GM12892 (cell line): ENCODE measurements around the gene GUCY2D.

Experiments
- DNase-seq: peaks from one replicate; pipeline ENCODE4 v3.0.0; 2011; ENCODE audit not compliant: insufficient read length
- FAIRE-seq: peaks from 2 replicates; lab custom pipeline; 2011; peaks lifted over from hg19 to GRCh38; lab: Jason Lieb, UNC
- POLR2A ChIP-seq: IDR thresholded peaks from 2 replicates; pipeline ENCODE4 v1.6.1; 2011; ENCODE audit warnings: low read depth, low read length, control low read depth
- POLR2AphosphoS5 ChIP-seq: IDR thresholded peaks from 2 replicates; pipeline ENCODE4 v1.6.1; 2011; ENCODE audit warnings: low read depth, low read length, control low read depth
- TAF1 ChIP-seq: IDR thresholded peaks from 2 replicates; pipeline ENCODE4 v1.6.1; 2011; ENCODE audit warnings: low read depth, mild to moderate bottlenecking, control low read depth, low read length, borderline replicate concordance

Gene GUCY2D

DNA sequence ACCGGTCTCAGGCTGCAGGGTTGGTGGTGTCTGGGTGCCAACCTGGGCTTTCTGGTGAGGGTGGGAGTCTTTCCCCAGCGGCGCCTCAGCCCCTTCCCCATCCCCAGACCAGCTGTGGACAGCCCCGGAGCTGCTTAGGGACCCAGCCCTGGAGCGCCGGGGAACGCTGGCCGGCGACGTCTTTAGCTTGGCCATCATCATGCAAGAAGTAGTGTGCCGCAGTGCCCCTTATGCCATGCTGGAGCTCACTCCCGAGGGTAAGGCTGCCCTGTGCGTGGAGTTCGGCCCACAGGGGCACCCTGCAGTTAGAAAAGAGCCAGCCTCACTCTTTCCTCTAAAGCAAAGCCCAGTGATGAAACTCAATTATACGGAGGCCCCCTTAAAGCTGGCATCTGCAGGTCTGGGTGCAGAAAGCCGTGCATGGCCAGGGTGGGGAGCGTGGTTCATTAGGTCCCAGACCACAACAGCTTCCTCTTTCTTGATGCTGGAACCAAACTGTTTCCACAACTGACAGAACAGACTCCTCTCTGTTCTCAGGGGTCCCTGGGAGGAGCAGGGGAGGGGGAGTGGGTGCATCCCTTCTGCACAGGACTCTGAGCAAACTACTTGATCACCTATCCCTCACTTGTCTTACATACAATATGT is 10.7 kb downstream of the GUCY2D start:
- FAIRE-seq (no peak), DNase-seq (no peak)
- no peak for TF ChIP-seq POLR2AphosphoS5
- TF ChIP-seq POLR2A: no peak

DNA sequence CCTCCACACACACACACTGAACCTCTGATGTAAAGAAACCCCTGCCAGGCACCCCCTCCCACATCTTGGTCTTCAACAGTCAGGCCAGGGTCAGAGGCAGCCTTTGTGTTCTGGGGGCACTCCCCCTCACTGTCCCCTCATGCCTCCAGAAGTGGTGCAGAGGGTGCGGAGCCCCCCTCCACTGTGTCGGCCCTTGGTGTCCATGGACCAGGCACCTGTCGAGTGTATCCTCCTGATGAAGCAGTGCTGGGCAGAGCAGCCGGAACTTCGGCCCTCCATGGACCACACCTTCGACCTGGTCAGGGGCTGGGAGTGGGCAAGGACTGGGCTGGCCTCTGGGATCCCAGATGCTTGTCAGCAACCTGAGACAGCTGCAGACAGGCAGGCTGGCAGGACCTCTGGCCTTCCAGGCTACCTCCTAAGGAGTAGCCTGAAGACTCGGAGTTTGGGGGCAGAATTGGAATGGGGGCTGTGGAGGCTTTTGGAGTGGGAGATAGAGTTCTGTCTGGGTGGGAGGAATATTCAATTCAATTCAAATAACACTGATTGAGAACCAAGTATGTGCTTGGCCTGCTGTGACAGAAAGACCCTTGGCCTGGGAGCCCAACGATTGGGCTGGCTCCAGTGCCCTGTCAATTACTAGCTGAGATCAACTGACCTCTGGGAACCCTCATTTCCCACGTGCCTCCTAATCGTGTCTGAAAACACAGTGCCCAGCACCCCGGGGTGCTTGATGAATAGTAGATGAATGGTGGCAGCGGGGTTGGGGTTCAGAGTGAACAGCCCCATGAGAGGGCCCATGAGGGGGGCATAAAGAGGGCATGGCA is 11.5 kb downstream of the GUCY2D start:
- TF ChIP-seq TAF1: no peak
- no peak for TF ChIP-seq POLR2AphosphoS5
- TF ChIP-seq POLR2A: no peak
- FAIRE-seq (no peak), DNase-seq (no peak)

DNA sequence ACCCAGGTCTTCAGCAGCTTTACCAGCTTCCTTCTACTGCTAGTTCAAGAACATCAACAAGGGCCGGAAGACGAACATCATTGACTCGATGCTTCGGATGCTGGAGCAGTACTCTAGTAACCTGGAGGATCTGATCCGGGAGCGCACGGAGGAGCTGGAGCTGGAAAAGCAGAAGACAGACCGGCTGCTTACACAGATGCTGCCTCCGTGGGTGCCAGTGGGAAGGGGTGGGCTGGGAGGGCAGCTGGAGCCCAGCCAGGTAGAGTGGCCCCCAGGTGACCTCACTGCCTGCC is 12.1 kb downstream of the GUCY2D start:
- TF ChIP-seq POLR2A (no peak), TAF1 (no peak), POLR2AphosphoS5 (no peak)
- DNase-seq: no peak
- FAIRE-seq: no peak

DNA sequence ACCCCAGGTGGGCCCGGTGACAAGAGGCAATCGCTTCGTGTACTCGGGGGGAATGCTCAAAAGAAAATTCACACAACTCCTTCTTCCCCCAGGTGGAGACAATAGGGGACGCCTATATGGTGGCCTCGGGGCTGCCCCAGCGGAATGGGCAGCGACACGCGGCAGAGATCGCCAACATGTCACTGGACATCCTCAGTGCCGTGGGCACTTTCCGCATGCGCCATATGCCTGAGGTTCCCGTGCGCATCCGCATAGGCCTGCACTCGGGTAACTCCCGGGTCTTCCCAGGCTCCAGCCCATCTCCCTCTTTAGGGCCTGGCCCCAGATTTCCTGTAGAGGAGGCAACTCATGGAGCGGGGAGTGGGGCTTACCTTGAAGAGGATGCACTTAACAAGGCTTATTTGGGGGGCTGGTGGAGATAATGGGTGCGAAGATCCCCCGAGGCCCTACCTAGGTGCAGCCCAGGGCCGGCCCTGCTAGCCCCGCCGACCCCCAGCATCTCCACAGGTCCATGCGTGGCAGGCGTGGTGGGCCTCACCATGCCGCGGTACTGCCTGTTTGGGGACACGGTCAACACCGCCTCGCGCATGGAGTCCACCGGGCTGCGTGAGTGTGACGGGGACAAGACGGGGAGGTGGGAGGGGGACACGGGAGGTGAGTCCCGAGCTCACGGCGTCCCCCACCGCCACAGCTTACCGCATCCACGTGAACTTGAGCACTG is 13.0 kb downstream of the GUCY2D start:
- DNase-seq (no peak), FAIRE-seq (no peak)
- TF ChIP-seq POLR2AphosphoS5 (no peak), POLR2A (no peak)

DNA sequence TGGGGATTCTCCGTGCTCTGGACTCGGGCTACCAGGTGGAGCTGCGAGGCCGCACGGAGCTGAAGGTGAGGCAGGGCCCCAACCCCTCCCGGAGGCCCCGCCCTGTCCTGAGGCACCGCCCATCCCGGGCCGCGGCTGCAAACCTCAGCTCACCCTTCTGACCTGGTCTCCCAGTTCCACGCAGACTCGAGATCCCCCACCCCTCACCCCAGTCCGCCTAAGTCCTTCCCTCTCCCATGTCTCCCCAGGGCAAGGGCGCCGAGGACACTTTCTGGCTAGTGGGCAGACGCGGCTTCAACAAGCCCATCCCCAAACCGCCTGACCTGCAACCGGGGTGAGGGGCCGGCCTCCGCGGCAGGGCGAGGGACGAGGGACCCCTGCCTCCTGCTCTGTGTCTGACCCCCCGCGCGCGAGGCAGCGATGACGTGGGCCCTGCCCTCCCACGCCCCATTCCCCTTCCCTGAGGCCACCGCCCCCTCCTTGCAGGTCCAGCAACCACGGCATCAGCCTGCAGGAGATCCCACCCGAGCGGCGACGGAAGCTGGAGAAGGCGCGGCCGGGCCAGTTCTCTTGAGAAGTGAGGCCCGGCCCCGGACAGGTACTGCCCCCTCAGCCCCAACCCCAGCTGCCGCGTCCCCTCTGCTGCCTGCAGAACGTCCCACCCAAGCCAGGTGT is 13.7 kb downstream of the GUCY2D start:
- no peak for FAIRE-seq
- DNase-seq: no peak
- TF ChIP-seq TAF1 (no peak), POLR2AphosphoS5 (no peak), POLR2A (no peak)

DNA sequence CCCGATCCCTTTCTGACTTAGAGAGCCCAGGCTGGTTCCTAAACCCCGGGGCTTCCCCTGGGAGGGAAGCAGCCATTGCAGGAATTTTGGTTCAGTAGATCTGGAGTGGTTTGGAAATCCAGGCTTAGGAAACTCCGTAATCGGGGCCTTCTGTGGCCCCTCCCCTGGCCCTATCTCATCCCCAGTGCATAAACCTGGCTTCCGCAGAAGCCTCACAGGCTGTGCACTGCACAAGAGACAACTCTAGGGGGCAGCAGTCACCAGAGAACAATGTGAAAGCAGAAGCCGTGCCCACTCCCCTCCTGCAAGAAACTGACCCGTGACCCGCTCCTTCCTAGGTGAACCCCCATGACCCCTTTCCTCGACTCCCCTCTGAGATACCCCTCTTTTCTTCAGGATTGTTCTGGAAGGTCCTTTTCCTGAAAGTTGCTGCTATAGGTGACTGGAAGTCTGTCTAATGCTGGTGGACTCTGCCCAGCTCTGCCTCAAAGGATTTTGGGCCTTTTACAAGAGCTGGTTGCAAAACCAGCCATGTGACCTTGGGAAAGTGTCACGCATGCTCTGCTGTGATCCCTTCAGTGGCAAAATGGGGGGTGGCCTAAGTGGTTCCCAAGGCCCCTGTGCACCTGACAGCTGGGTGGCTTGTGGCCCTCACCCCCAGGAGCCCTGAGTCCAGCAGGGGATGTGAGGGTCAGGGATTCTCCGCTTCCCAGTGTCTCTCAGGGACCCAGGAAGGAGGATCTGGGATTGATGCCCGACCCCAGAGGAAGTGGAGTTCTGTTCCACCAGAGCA is 14.4 kb downstream of the GUCY2D start:
- FAIRE-seq (no peak), DNase-seq (no peak)
- TF ChIP-seq TAF1 (no peak), POLR2AphosphoS5 (no peak), POLR2A (no peak)

DNA sequence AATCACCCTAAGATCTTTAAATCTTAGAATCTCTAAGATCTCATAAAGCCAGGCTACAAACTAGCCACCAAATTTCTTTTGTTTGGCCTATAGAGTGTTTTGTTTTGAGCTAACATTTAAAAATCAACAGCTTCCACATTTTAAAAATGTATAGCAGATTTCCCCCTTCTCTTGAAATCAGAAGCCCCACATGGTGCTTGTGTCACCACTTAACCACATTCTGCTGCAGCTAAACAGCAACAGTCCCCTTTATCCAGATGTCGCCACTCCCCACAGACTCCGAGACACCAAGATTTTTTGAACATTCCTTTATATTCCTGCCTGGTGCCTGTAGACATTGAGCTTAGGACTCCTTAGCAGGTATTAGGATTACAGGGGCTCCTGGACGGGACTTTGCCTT is 16.0 kb downstream of the GUCY2D start:
- FAIRE-seq: no peak
- DNase-seq: no peak
- no peak for TF ChIP-seq POLR2A
- no peak for TF ChIP-seq TAF1

DNA sequence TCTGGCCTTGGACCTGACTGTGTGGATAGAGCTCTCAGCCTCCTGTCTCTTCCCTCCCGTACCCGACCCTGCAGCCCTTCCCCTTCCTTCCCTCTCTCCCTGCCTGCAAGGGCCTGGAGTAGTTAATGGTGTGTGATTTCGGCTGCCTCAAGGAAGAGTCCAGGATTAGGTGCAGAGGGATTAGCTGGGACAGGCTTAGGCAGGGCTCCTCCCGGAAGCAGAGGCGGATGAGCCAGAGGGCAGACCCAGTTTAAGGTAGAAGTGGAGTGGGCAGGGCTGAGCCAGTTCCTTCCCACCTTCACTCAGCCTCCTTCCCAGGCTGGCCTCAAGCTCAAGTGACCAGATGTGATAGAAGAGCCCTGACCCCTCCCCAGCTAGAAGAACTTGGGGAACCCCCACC is 16.8 kb downstream of the GUCY2D start:
- FAIRE-seq (no peak), DNase-seq (no peak)

DNA sequence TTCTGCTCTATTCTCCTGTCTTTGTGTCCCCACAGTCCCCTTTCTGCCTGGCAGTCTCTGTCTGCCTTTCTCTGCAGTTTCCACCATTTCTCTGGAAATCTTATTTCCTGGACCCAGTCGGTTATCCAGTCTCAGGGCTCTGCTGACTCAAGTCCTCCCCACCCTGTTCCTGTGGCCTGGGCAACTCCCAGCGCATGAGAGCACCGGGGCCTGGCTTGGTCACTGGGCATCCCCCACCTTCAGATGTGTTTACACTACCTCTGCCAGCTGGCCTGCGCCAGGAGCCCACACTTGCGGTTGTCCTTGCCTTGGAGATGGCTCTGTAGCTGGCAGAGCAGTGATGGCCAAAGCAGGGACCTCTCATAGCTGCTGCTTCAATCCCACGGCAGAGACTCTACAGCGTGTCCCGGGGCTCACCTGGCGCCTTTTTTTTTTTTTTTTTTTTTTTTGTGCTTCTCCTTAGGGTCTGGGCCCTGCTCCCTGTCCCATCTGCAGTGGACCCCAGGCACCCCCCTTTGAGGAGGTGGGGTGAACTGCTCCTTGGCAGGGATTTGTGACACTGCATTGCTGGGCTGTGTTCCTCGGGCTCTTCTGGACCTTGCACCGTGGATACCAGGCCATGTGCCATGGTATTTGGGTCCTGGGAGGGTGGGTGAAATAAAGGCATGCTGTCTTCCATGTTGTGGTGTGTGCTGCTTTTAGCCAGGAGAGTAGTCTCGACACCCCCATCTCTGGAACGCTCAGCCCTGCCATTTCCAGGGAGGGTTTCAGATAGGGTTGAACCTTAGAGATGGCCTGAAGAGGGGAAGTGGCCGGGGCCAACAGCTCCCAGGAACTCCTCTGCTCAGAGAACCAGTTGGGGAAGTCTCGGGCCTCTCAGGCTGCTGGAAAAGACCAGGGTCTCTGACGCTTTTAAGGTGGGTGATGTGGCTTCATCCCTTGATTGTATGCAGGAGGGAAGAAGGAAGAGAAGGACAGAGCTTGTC is 17.5 kb downstream of the GUCY2D start:
- DNase-seq: no peak
- no peak for FAIRE-seq
- TF ChIP-seq TAF1: no peak
- TF ChIP-seq POLR2A: no peak
- no peak for TF ChIP-seq POLR2AphosphoS5

More for the DNA sequence above, 16.8 kb downstream of the GUCY2D start:
- TF ChIP-seq TAF1 (no peak), POLR2AphosphoS5 (no peak), POLR2A (no peak)

DNA sequence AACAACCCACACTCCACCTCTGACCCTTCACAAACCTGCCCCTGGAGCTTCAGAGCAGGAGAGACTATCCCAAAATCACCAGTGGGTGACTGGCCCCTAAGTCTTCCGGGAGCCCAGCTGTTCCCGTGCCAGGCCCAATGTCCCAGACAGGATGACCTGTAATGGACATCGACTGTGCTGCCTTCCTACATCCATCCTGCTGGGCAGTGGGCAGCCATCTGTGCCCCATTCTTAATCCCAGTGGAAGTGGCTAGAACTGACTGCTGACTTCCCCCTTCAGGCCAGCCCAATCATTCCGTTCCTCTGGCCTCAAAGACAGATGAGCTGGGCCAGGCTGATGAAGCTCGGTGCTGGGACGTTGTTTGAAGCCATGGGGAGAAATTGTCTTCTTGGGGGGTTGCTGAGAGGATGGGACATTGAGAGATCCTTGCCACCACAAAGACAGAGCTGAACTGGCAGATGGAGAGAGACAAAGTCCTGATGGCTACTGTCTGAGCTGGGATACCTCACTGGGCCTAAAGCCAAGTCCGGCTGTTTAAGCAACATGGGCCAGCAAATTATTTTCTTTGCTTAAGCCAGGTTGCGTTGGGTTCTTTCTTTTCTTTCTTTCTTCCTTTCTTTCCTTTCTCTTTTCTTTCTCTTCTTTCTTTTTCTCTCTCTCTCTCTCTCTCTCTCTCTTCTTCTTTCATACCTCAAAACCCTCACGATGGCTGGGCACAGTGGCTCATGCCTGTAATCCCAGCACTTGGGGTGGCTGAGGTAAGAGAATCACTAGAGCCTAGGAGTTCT is 18.6 kb downstream of the GUCY2D start:
- TF ChIP-seq POLR2AphosphoS5 (no peak), POLR2A (no peak), TAF1 (no peak)
- FAIRE-seq (peak; percentile 44), DNase-seq (no peak)
